Activated naive CD4-positive, alpha-beta T cell treated with anti-CD3 and anti-CD28 coated beads, Interleukin-2, amount 50 U/mL, for 24 hours (primary cell): ENCODE measurements around the gene DNAJB14.

Source experiments
- H3K27ac Mint-ChIP-seq: one replicate; pipeline ENCODE4 v1.8.0; 2021; ENCODE audit warnings: mild to moderate bottlenecking, mixed read lengths
- H3K27me3 Mint-ChIP-seq: one replicate; pipeline ENCODE4 v1.8.0; 2021; ENCODE audit warnings: mixed read lengths
- H3K36me3 Mint-ChIP-seq: one replicate; pipeline ENCODE4 v1.8.0; 2021; ENCODE audit warnings: mixed read lengths
- H3K4me1 Mint-ChIP-seq: one replicate; pipeline ENCODE4 v1.8.0; 2021; ENCODE audit warnings: mixed read lengths
- H3K4me3 Mint-ChIP-seq: one replicate; pipeline ENCODE4 v1.8.0; 2021; ENCODE audit warnings: mild to moderate bottlenecking, mixed read lengths
- H3K9me3 Mint-ChIP-seq: one replicate; pipeline ENCODE4 v1.8.0; 2021; ENCODE audit warnings: mixed read lengths

The DNAJB14 gene

DNA sequence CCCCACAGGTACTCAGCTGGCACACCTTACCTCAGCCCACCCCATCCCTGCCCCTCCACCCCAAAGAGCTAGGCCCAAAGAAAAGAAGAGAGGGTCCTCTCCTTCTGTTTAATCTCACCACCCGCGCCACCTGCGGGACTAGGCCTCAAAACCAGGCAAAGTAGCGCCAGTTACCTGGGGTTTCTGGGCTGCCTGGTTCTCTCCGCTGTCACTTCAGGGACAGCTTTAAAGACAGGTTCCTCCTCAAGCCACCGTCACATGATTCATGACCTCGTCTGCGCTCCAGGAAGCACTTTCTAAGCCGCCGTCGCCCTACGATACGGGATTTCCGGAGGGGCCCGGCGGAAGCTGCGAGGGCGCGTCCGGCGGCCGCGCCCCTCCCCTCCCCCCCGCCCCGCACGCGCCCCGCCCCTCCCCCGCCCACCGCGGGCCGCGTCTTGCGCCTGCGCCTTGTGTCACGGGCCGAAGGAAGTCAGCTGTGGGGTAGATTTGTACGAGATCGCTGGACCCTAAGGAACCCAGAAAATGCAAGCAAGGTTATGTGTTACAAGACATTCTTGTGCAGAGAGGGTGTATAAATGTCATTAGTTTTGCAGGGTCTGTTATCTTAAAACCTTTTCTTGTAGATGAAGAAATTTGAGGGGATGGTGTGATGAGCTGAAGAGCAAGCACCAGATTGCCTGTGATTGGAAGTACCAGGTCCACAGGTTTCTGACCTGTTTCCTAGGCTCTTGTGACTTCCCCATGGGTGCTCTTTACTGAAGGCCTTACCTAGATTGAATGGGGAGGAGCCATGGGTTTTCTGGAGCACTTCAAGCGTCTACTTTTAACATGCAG is 52.0 kb downstream of the DNAJB14 start, which contains the start of gene LAMTOR3:
Gene LAMTOR3 (minus strand): TSS at position 267 of the 837 bp plus-strand sequence. CDS start 464 bp downstream, outside the sequence.
- Mint-ChIP-seq H3K4me3 (peak within 1 kb of the TSS; percentile 99), H3K36me3 (peaks cover 5% of the 10 kb centered on the region), H3K27ac (peak within 1 kb of the TSS; percentile 98), H3K27me3 (no peaks in the 10 kb centered on the region), H3K9me3 (no peaks in the 10 kb centered on the region), H3K4me1 (peaks cover 45% of the 10 kb centered on the region)

DNA sequence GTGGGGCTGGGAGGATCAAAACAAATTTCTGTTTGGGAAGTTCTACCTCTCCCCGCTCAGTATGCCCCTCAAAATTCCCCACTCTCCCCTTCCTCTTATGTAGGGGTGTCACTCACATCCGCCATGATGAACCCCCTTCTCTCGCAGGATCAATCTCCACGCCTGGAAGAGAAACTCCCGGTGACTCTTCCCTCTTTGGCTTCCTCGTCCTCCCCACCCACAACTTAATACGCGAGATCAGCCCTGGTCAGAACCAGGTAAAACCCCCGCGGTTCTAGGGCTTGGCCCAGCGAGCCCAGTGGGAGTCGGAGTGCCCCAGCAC is 52.6 kb downstream of the DNAJB14 start:
- H3K4me1 Mint-ChIP-seq: peaks cover 48% of the 10 kb centered on the region
- peak overlapping the region; percentile 98 for H3K27ac Mint-ChIP-seq

DNA sequence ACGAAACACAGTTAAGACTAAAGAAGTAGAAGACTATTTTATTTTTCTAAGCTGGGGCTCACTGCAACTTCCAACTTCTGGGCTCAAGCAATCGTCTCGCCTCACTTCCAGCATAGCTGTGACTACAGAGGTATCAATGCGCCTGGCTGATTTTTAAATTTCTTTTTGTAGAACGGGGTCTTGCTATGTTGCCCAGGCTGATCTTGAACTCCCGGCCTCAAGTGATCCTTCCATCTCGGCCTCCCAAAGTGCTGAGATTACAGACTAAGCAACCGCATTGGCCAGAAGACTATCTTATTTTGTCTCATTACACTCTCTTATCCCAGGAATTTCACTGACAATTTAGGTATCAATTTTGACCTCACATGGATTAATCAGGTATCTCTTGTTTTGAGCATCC is 53.4 kb downstream of the DNAJB14 start:
- Mint-ChIP-seq H3K27me3 (no peaks in the 10 kb centered on the region), H3K36me3 (peaks cover 5% of the 10 kb centered on the region), H3K4me3 (peak overlapping the region; percentile 99), H3K4me1 (peaks cover 52% of the 10 kb centered on the region), H3K27ac (peak overlapping the region; percentile 55), H3K9me3 (no peaks in the 10 kb centered on the region)

More for the DNA sequence above, 52.6 kb downstream of the DNAJB14 start:
- Mint-ChIP-seq H3K4me3 (peak overlapping the region; percentile 99), H3K27me3 (no peaks in the 10 kb centered on the region), H3K9me3 (no peaks in the 10 kb centered on the region), H3K36me3 (peaks cover 5% of the 10 kb centered on the region)

DNA sequence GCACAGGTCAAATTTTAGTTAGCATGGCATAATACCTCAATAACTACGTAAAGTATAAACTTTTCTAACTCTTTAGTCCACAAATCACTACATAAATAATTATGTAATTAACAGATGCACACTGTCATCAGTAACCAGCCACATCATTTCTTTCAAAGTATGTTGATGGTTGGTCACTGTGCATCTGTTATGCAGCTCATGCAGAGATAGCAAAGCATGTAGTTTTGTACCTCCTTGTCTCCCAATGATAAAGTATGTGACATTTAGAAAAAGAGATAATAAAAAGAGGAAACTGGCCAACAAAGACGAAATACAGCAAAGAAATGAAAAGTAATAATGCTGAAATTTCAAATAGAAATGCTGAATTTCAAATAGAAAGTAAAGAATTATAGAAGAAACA is 55.1 kb downstream of the DNAJB14 start:
- Mint-ChIP-seq H3K4me1 (peaks cover 57% of the 10 kb centered on the region), H3K27ac (peak overlapping the region; percentile 5), H3K4me3 (peak overlapping the region; percentile 60), H3K27me3 (no peaks in the 10 kb centered on the region), H3K9me3 (no peaks in the 10 kb centered on the region), H3K36me3 (peaks cover 5% of the 10 kb centered on the region)

DNA sequence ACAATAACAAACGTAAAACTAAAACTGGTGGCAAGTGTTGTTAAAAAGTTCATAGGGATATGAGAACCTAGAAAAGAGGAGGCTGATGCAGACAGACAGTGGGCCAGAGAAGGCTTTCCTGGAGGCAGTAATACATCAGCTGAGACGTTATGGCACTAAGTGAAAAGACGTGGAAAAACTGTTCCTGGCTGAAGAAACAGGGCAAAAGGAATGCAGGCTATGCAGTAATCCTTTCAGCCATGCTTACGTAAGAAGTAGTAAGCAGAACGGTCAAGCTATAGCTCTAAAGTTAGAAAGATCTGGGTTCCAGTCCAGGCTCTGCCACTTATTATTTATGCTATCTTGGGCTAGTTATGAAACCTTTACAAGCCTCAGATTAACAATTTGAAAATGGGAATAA is 58.6 kb downstream of the DNAJB14 start:
- peak overlapping the region; percentile 53 for H3K27ac Mint-ChIP-seq

DNA sequence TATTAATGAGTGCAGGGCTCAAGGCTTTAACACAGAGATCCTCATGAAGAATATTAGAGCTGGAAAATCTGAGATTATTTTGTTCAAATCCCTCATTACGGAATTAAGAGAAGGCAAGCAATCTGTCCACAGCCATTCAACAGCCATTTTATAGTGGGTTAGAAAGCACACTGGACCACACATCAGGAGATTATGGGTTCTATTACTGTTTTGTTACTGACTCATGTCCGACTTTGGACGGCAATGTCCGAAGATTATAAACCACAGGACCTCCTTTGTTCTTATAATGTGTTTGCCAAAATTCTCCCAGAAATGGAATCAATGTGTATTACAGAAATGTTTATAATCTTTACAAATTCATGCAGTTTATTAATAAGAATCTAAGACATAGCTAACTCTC is 60.3 kb downstream of the DNAJB14 start:
- H3K27me3 Mint-ChIP-seq: no peaks in the 10 kb centered on the region

More for the DNA sequence above, 58.6 kb downstream of the DNAJB14 start:
- Mint-ChIP-seq H3K27me3 (no peaks in the 10 kb centered on the region), H3K4me3 (no peak overlapping the region), H3K36me3 (peaks cover 3% of the 10 kb centered on the region), H3K9me3 (no peaks in the 10 kb centered on the region), H3K4me1 (peaks cover 34% of the 10 kb centered on the region)

DNA sequence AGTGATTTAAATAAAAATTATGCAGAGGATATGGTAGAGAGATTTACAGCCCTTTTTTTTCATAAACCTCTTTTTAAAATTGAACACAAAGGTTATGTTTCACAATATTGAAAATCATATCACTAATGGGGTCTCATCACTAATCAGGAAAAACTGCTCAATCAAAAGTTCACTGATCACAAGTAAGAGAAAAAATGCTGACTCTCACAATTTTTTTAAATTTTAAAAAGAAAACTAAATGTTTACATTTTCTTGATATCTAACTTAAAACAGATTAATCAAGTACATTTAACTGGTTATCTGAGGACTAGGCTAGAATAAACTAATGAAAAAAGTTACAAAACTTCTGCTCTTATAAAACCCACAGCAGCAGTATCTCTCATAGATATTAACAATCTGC is 60.7 kb downstream of the DNAJB14 start:
- Mint-ChIP-seq H3K27ac (no peak overlapping the region), H3K4me1 (peaks cover 16% of the 10 kb centered on the region), H3K36me3 (no peaks in the 10 kb centered on the region), H3K9me3 (no peaks in the 10 kb centered on the region), H3K27me3 (no peaks in the 10 kb centered on the region), H3K4me3 (no peak overlapping the region)

More for the DNA sequence above, 60.3 kb downstream of the DNAJB14 start:
- no peaks in the 10 kb centered on the region for H3K36me3 Mint-ChIP-seq
- no peaks in the 10 kb centered on the region for H3K9me3 Mint-ChIP-seq
- peaks cover 21% of the 10 kb centered on the region for H3K4me1 Mint-ChIP-seq
- H3K4me3 Mint-ChIP-seq: no peak overlapping the region
- no peak overlapping the region for H3K27ac Mint-ChIP-seq

DNA sequence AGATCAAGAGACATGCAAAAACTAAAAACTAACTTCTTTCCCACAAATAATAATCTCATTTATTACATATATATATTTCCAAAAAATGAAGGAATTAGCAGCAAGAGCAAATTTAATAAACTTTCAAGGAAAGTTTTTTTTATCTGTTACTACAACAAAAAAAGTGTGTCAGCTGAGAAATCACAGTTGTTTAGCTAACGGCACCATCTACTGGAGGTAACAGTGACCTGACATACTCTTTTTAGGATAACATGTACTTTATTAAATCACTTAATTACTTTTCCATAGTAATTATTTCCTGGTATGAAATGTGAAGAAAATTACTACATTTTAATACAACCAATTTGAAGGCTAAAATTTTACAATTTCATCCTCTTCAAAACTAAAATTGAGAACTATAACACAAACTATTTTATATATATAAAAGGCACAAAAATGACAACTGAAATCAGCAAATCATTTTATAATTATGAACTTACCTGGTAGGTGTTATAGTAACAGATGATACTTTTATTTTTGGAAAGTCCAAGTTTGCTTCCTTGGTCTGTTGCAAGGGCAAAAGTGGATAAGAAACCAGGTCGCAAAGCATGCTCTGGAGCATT is 61.3 kb downstream of the DNAJB14 start:
- Mint-ChIP-seq H3K4me1 (peaks cover 15% of the 10 kb centered on the region), H3K36me3 (peaks cover under 1% of the 10 kb centered on the region), H3K4me3 (no peak overlapping the region)

DNA sequence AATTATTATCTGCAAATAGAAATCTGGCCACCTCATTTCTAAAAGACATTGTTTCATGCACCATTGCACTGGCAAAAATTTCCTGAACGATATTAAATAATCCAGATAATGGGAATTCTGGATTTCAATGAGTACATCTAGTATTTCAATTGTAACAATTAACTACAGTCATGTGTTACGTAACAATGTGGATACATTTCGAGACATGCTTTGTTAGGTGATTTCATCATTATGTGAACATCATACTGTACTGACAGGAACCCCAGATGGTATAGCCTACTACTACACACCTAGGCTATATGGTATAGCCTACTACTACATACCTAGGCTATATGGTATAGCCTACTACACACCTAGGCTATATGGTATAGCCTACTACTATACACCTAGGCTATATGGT is 67.0 kb downstream of the DNAJB14 start:
- Mint-ChIP-seq H3K27me3 (no peaks in the 10 kb centered on the region), H3K4me1 (no peaks in the 10 kb centered on the region), H3K27ac (no peak overlapping the region), H3K4me3 (no peak overlapping the region), H3K9me3 (no peaks in the 10 kb centered on the region), H3K36me3 (peaks cover 12% of the 10 kb centered on the region)

More for the DNA sequence above, 61.3 kb downstream of the DNAJB14 start:
- H3K27ac Mint-ChIP-seq: no peak overlapping the region
- no peaks in the 10 kb centered on the region for H3K9me3 Mint-ChIP-seq
- H3K27me3 Mint-ChIP-seq: no peaks in the 10 kb centered on the region

DNA sequence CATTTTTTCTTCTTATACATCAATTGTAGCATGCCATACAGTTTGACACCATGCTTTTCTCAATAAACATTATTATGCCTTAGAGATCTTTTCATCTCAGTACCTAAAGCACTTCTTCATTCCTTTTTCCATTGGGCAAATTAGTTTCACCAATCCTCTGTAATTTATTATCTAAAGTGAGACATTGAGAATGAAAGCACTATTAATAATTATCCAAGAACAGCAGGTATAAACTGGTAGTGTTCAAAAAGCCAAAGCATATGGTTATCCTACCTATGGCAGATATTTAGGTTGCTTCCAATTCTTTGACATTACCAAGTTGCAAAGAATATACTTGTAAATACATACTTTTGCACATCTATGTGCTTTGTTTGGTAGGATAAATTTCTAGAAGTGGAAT is 67.8 kb downstream of the DNAJB14 start:
- Mint-ChIP-seq H3K4me1 (no peaks in the 10 kb centered on the region), H3K27ac (no peak overlapping the region), H3K9me3 (no peaks in the 10 kb centered on the region), H3K36me3 (peaks cover 12% of the 10 kb centered on the region), H3K27me3 (no peaks in the 10 kb centered on the region), H3K4me3 (no peak overlapping the region)

DNA sequence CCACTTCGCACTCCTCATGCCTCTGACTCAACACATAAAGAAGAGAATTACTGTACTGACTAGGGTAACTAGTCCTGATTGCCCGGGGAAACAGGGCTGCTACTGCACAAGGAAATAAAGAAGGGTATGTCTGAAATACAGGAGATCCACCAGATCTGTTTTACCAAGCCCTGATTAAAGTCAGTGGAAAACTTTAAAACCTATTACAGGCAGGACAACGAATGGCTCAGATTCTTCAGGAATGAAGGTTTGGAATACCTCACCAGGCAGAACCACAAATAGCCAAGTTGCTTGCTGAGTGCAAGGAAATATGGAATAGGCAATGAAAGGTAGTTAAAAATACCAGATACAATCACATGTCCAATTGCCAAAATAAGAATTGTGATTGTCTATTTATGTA is 69.5 kb downstream of the DNAJB14 start:
- Mint-ChIP-seq H3K4me1 (no peaks in the 10 kb centered on the region), H3K36me3 (peaks cover 14% of the 10 kb centered on the region), H3K27ac (peak overlapping the region; percentile 9), H3K27me3 (no peaks in the 10 kb centered on the region), H3K4me3 (no peak overlapping the region), H3K9me3 (no peaks in the 10 kb centered on the region)

DNA sequence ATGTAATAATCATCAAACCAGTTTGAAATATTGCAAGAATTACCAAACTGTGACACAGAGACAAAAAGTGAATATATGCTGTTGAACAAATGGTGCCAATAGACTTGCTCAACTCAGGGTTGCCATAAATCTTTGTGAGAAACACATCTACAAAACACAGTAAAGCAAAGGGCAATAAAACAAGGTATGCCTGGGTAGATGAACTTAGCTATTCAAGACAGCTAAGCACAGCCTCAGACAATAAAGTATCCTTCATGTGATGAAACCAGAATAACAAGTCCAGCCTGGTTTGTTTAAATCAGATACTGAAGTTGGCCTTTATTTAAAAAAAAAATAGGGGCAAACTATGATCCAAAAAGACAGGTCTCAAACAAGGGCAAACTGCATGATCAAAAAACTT is 71.3 kb downstream of the DNAJB14 start:
- Mint-ChIP-seq H3K27me3 (no peaks in the 10 kb centered on the region), H3K4me3 (no peak overlapping the region), H3K36me3 (peaks cover 13% of the 10 kb centered on the region), H3K9me3 (no peaks in the 10 kb centered on the region), H3K4me1 (no peaks in the 10 kb centered on the region), H3K27ac (no peak overlapping the region)

DNA sequence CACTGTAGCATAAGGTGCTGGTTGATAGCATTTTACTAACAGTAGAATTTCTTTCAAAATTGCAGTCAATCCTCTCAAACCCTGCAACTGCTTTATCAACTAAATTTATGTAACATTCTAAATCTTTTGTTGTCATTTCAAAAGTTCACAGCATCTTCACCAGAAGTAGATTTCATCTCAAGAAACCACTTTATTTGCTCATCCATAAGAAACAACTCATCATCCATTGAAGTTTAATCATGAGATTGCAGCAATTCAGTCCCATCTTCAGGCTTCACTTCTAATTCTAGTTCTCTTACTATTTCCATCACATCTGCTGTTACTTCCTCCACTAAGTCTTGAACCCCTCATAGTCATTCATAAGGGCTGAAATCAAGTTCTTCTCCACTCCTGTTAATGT is 73.8 kb downstream of the DNAJB14 start:
- no peak overlapping the region for H3K4me3 Mint-ChIP-seq
- H3K27ac Mint-ChIP-seq: no peak overlapping the region
- no peaks in the 10 kb centered on the region for H3K9me3 Mint-ChIP-seq
- no peaks in the 10 kb centered on the region for H3K4me1 Mint-ChIP-seq
- peaks cover 6% of the 10 kb centered on the region for H3K36me3 Mint-ChIP-seq
- no peaks in the 10 kb centered on the region for H3K27me3 Mint-ChIP-seq

DNA sequence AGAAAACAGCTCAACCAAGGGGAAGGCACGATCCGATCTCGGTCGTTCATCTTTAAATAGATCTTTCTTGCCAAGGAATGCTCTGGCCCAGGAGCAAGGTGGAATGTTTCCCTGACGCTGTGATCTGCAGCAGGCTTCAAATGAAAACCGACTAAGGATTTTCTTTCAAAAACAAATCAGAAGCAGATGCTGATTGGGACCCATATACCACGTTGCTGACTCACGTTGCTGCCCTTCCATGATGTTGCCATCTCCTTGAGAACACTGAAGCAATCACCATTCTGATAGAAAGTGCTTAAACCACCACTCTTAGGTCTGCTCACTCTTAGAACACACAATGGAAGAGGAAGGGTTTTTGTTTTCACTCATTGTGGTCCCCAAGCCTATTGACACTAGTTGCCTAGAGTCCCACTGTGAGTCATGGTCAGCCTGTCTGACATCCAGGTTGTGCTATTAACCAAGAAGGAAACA is 78.3 kb downstream of the DNAJB14 start:
- H3K4me1 Mint-ChIP-seq: no peaks in the 10 kb centered on the region
- no peaks in the 10 kb centered on the region for H3K9me3 Mint-ChIP-seq
- H3K27ac Mint-ChIP-seq: no peak overlapping the region
- H3K4me3 Mint-ChIP-seq: no peak overlapping the region
- H3K36me3 Mint-ChIP-seq: peaks cover 8% of the 10 kb centered on the region
- H3K27me3 Mint-ChIP-seq: no peaks in the 10 kb centered on the region

DNA sequence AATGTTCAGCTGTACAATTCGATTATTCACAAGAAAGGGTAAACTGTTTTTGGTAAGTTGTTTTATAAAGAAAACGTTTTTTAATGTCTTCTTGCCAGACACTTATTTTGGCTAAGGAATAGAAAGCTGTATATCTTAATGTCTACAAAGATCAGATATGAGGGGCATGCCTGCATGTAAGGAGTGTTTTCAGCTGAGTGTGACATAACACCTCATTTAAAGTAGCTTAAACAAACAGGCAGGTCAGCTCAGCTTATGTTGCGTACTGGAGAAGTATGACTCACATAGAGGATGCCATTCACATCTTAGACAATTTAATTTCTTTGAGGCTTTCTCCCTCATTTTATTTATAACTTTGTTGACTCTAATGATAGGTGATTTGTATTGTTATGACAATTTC is 82.6 kb downstream of the DNAJB14 start:
- no peaks in the 10 kb centered on the region for H3K9me3 Mint-ChIP-seq
- no peaks in the 10 kb centered on the region for H3K4me1 Mint-ChIP-seq
- no peak overlapping the region for H3K27ac Mint-ChIP-seq
- H3K27me3 Mint-ChIP-seq: no peaks in the 10 kb centered on the region
- peaks cover 10% of the 10 kb centered on the region for H3K36me3 Mint-ChIP-seq
- H3K4me3 Mint-ChIP-seq: no peak overlapping the region
